NCI-H1436 treated with DMSO at 0.1 percent for 48 hours (cell line): ENCODE data around the gene DSCAML1.

ENCODE experiments used
- DNase-seq: peaks from one replicate; lab custom pipeline; 2025; lab: John Stamatoyannopoulos, UW

Gene DSCAML1

GRCh38 chr11:117547195-117547850, 249.7 kb downstream of the DSCAML1 start:
- DNase-seq, result no peak

GRCh38 chr11:117546431-117547194, 250.4 kb downstream of the DSCAML1 start:
- peak; percentile 91 for DNase-seq

- DNase-seq, result no peak
These were observed 251.3 kb downstream of the DSCAML1 start for GRCh38 chr11:117545706-117546105.

GRCh38 chr11:117544130-117544800, 252.8 kb downstream of the DSCAML1 start:
- no peak for DNase-seq

- no peak for DNase-seq
These were observed 255.8 kb downstream of the DSCAML1 start for GRCh38 chr11:117541211-117541610.

- no peak for DNase-seq
These were observed 258.5 kb downstream of the DSCAML1 start for GRCh38 chr11:117538263-117539135.

GRCh38 chr11:117535850-117536411, 261.1 kb downstream of the DSCAML1 start:
- DNase-seq, result no peak

- no peak for DNase-seq
These were observed 261.7 kb downstream of the DSCAML1 start for GRCh38 chr11:117535201-117535849.

GRCh38 chr11:117532568-117532967, 264.4 kb downstream of the DSCAML1 start:
- no peak for DNase-seq

- DNase-seq, result no peak
These were observed 267.2 kb downstream of the DSCAML1 start for GRCh38 chr11:117529816-117530215.

- no peak for DNase-seq
These were observed 268.8 kb downstream of the DSCAML1 start for GRCh38 chr11:117528097-117528721.

GRCh38 chr11:117527271-117527670, 269.7 kb downstream of the DSCAML1 start:
- no peak for DNase-seq

GRCh38 chr11:117525866-117526542, 271.0 kb downstream of the DSCAML1 start:
- no peak for DNase-seq

GRCh38 chr11:117524468-117525183, 272.4 kb downstream of the DSCAML1 start:
- DNase-seq, result no peak

GRCh38 chr11:117523680-117524079, 273.3 kb downstream of the DSCAML1 start:
- no peak for DNase-seq

GRCh38 chr11:117521974-117522373, 275.0 kb downstream of the DSCAML1 start:
- no peak for DNase-seq

GRCh38 chr11:117520966-117521365, 276.1 kb downstream of the DSCAML1 start:
- no peak for DNase-seq

GRCh38 chr11:117520201-117520600, 276.8 kb downstream of the DSCAML1 start:
- no peak for DNase-seq

- no peak for DNase-seq
These were observed 277.4 kb downstream of the DSCAML1 start for GRCh38 chr11:117519590-117519989.
